Activated T-helper 9 cell treated with anti-CD3 and anti-CD28 coated beads, Interleukin-2, amount 50 U/mL, for 16 hours (primary cell): ENCODE results near the gene PTPRE.

Source experiments
- DNase-seq: peaks from one replicate; pipeline ENCODE4 v3.0.0-alpha.2; 2020; ENCODE audit warnings: low read depth

PTPRE gene

DNA sequence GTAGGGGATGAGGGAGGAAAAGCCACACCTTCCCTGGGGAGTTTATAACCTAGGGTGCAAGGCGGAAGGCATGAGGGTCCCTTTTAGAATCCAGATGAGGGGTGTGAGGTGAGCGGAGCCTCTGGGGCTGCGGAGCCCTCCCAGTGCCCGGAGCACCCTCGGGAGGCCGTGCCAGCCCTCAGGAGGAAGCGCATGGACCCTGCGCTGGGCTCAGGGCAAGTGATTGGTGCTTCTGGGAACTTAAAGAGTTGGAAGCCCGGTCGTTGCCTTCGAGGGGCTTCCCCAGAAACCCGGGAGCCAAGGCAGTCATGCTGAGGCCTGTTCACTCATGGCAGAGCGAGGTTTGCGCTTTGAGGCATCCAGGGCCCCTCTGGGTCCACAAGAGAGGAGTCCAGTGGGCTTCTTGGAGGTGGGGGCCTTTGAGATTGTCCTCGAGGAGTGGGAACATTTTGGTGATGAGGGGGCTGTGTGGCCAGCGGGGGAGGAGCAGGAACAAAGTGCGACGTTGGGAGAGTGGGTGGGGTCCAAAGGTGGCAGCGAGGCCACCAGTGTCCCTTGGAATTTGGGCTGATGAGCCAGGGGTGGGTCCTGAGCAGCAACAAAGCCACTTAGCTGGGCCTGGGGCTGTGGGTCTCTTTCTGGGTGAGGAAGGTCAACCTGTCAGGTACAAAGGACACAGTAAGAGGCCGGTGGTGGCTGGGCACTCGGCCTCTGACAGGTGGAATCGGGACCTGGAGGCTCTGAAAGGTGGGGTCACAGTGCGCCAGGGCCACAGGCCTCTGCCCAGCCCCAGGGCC is 139.5 kb downstream of the PTPRE start:
- DNase-seq: no peak

DNA sequence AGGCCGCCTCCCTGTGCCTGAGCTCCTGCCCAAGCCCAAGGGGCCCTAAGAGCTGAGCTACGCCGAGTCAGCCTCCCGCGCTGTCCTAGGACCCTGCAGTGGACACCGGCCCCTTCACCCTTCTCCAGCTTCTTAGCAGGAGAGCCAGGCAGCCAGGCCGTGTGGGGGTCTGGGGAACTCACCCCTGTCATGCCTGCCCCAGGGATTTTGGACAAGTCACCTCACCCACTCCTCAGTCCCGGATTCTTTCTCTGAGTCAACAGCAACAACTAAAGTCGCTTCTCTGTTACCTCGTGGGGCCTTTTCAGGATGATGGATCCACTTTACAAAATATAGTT is 140.0 kb downstream of the PTPRE start:
- no peak for DNase-seq

DNA sequence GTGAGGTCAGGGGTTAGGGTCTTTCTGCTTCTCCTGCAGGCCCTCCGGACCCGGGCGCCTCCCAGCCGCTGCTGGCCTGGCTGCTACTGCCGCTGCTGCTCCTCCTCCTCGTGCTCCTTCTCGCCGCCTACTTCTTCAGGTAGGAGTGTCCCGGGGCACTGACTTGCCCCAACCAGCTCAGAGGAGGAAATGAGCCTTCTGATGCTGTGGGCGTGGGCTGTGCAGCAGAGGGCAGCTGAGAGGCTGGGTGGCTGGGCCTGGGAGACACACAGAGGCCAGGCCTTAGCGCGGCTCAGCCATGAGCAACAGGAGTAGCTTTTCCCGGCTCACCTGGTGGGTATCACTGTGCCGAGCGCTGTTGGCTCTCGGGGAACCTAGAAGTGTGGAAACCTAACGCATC is 140.4 kb downstream of the PTPRE start:
- DNase-seq: peak; percentile 75

DNA sequence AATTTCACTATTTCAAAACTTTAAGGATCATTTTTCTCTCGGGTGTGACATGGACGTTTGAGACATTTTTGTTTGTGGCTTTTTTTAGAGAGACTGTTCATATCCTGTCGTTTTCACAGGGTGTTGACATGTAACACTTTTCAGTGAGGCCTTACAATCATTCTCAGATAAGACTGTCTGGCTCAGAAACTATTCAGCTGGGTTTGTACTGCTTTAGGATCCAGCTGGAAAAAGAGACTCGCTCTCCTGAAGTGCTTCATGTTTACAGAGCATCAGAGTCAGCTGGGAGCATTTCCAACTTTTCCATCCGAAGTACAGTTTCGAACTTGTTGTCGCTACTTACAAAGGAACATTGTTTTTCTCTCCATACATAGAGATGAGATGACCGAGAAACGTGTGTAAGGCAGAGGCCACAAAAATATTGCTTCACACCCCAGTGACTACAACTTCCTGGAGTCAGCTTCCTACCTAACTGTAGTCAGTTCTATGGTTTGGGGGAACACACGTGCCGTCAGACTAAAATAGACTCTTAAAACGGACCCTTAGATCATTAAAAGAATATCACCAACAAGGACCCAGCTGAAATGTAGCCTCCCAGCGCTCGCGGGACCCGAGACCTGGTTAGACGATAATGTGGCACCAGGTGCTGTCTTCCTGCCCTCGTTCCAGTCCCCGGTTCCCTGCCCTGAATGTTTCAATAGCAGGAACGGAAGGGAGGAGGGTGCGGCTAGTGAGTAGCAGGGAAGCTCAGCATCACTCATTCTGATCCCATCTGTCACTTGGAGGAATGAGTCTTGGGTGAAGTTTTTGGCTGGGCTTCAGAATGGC is 141.3 kb downstream of the PTPRE start:
- no peak for DNase-seq

DNA sequence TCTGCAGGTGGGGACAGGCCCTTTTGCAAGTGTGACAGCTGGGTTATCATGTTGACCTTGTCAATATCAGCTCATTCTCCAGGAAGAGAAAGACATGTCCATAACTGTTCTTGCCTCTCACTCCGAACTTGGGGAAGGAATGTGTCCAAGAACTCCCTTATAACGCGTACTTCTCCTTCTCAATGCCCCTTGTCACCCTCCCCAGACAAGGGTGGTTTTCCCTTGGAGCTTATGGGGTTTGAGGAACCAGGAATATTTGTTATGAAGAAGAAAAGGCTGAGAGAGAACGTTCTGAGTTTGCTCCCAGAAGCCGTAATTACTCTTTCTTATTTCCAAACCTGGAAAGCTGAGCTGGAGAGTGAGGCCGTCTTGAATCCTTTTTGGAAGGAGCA is 141.9 kb downstream of the PTPRE start:
- DNase-seq: no peak

DNA sequence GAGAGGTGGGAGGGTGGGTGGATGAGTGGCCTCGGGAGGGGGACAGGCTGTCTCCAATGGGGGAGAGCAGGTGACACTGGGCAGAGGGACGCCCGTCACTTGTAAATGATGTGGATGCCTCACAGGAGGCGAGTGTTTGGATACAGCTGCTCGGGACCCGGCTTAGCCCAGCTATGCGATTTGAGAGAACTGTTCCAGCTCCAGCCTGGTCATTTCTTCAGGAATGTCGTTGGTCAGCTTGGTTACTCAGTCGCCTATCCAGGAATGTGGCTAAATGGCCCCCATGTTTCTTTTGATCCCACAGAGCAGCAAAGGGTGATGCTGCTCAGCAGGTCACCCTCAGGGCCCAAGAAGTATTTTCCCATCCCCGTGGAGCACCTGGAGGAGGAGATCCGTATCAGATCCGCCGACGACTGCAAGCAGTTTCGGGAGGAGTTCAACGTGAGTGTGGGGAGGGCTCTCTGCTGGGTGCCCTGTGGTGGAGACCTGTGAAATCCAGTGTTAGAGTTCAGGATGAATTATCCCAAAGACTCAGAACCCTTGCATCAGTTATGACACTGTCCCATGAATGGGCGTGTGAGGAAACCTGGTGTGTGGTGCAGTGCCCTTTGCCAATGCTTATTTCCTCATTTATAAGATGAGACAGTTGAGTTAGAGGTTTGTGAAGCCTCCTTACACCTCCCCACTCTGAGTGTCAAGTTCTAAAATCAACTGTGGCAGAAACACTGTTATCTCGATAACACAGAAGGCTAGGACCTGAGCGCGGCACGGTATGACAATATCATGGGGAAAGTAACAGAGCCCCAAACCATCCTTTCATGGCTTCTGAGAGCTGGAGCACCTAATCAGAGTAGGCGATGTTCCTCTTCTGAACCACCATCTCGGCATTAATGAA is 142.6 kb downstream of the PTPRE start:
- no peak for DNase-seq

DNA sequence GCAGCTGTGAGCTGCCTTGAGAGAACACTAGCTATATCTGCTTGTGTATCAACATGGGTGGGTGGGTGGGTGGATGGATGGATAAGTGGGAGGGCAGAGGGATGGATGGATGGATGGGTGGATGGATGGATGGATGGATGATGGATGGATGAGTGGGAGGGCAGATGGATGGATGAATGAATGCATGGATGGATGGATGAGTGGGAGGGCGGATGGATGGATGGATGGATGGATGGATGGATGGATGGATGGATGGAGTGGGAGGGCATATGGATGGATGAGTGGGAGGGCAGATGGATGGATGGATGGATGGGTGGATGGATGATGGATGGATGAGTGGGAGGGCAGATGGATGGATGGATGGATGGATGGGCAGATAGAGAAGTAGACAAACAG is 143.2 kb downstream of the PTPRE start:
- DNase-seq: no peak

DNA sequence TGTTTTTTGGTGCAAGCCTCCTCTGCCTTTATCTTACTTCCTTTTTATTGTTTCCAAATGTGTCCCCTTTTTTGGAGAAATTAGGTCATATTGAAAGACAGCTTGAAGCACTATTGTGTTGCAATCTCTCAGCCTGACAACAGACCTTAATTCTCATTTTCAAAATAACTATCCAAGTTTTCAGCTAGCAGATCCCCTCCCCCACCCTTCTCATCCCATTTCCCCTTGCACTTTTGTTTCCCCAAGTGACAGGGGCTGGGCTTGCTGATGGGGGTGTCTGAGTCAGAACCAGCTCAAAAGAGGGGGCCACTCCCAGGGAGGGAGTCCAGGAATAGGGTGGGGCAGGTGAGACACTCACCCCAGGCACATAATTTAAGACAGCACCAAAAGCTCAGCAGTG is 144.0 kb downstream of the PTPRE start:
- DNase-seq: no peak

DNA sequence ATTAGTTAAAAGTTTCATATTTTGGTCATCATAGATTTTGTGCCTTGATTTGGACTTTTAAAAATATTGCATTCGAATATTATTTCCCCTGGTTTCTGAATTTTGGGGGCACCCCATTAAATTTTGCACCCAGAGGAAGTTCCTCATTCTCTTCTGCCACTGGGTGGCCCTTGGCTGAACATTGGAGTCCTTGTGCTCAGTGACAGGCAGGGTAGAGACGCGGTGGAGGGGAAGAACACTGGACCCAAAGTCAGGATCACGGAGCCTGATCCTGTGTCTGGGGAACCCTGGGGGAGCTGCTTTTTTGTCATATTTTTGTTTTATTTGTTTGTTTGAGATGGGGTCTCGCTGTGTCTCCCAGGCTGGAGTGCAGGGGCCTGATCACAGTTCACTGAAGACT is 144.6 kb downstream of the PTPRE start:
- no peak for DNase-seq

DNA sequence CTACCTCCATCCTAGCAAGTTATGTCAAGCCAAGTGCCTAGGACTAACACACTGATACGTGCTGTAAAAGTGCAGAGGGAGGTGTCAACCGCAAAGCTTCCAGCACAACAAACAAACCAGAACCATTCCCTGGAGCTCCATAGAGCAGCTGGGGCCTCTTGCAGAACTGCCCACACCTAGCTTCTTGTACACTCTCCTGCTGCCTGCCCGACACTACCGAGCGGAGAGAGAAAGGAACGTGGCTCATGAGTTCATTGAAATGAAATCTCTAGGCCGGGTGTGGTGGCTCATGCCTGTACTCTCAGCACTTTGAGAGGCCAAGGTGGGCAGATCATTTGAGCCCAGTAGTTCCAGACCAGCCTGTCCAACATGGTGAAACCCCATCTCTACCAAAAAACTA is 145.8 kb downstream of the PTPRE start:
- DNase-seq: no peak

DNA sequence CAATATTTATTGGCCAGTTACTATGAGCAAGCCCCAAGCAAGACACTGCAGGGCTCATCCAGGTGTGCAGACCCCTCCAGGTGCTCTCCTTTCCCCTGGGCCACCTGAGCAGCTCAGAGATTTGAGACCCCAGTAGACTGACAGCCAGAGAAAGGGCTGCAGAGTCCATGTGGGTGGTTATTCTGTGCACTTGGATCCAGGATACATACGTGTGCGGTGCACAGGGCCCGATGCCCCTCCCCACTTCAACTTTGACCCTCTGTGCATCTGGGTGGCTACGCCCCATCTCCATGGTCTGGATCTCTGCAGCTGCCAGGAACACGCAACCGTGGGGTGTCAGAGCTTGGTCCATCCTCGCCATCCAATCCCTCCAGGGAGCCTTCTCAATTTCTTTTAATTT is 146.5 kb downstream of the PTPRE start:
- DNase-seq: no peak

DNA sequence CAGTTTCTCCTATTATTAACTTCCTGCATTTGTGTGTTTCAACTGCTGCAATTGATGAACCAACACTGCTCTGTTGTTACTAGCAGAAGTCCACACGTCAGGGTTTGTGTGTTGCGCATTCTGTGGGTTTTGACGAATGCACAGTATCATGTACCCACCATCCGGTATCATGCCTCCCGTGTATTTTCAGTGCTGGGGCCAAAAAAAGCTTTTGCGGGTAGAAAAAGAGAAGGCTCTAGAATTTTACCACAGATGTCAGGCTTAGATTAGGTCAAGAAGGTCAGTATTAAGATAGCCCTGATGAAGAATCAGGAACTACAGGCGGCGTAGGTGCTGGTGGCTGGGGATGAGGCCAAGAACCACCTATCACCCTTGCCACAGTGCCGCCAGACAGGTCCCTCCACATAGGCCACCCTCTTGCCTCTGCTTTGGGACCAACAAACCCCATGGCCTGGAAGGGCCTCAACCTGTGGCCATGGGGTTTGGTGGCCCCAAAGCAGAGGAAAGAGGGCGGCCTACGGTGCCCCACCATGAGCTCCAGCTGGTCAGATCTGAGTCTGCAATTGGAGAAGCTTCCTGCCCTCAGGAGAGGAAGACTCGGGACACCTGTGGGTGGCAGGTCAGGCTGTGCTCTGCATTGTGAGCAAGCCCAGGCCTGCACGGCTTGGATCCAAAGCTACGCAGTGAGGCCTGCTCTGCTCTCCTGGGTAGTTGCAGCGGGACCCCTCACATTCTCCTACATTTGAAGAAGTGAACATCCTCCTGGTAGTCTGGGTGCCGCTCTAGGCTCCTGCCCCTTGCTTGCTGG is 147.5 kb downstream of the PTPRE start:
- DNase-seq: no peak

DNA sequence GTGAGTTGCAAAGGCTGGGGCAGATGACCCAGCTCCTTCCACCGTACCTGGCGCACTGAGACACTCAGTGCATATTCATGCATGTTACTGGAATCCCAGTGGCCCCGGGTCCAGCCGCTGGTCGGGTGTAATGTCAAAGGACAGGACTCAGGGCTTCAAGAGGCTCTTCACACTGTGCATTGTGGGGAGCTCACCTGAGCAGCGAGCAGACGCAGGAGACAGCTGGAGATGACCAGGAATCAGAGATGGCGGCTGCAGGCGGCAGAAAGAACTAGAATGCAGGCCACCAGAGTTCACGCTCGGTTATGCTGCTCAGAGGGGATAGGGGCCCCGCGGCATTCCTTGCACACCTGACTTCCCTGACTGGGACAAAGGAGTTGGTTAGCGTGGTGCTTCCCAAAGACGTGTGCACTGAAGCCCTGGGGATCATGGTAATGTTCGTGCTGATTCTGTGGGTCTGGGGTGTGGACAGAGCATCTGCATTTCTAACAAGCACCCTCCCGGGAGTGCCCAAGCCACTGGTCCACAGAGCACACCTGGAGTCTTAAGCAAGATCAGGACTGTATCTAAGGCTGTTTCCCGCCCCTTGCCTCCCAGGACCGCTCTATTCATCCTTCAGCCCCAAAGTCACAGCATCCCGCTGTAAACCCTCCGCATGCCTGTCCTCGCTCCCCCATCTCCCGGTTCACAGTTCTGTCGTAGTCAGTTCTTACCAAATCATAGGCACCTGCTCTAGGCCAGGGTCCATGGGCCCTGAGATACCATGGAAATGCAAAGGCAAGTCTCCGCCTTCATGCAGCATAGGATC is 148.4 kb downstream of the PTPRE start:
- DNase-seq: no peak

DNA sequence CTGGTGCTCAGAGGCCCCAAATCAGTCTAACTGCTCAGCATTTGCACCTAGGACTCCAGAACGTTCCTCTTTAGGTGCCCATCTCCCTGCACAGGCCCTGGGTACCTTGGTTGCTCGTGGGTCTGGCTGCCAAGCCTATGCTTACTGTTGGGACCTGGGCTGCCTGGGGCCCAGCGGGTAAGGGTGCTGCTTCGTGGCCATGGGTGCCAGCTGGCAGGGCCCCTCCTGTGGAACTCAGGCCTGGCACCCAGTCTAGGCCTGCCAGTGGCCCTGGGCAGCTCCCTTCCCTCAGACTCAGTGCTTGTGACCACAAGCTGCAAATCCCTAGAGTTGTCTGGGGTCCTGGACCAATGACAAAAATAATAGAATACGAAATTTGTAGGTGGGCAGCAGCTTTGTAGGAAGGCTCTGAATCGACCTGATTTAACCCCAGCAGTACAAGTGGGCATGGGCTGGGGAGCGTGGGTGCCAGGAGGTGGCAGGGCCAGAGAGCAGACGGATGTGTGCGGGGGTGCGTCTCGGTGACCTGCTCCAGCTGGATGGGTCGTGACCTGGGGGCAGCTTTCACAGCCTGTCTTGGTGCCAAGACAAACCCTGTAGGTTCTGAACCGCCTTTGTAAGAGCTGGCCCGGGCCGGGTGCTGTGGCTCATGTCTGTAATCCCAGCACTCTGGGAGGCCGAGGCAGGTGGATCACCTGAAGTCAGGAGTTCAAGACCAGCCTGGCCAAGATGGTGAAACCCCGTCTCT is 149.6 kb downstream of the PTPRE start:
- no peak for DNase-seq

DNA sequence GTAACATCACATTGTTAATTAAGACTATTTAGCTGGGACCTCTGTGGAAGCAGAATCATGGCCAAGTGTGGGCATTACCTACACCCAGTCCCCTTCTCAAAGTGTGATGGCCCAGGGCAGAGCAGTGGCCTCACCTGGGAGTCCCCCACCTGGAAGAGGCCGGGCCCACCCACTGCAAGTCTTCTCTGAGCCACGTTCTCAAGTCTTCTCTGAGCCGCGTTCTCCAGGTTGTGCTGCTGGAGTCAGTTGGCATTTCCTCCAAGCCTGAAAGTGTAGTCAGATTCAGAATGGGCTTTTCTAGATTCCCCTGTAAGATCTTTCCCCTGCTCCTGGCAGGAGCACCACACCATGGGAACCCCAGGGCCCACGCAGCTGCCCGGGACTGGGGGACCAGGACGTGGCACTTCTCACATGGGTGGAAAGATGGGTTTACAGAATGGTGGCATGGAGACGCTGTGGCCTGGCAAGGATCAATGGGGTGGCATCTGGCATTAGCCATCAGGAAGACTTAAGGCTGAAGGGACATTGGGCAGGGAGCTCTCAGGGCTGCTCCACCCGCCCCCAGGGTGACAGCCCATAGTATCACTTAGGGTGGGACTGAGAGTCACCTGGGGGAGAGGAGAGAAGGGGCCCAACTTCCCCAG is 151.3 kb downstream of the PTPRE start:
- no peak for DNase-seq

DNA sequence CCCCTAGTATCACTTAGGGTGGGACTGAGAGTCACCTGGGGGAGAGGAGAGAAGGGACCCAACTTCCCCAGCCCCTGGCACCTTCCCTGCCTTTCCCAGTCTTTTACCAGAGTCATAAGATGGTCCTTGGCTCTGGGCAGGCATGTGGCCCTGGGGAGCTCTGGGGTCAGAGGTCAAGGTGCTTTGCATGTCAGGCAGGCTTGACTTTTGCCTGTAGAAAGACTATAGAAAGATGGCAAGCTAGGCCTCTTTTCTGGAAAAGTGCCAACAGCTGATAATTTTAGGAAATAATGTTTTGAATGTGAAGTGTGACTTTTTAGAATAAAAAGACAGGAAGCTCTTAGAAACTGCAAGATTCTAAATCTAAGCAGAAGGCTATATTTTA is 151.8 kb downstream of the PTPRE start:
- DNase-seq: no peak

DNA sequence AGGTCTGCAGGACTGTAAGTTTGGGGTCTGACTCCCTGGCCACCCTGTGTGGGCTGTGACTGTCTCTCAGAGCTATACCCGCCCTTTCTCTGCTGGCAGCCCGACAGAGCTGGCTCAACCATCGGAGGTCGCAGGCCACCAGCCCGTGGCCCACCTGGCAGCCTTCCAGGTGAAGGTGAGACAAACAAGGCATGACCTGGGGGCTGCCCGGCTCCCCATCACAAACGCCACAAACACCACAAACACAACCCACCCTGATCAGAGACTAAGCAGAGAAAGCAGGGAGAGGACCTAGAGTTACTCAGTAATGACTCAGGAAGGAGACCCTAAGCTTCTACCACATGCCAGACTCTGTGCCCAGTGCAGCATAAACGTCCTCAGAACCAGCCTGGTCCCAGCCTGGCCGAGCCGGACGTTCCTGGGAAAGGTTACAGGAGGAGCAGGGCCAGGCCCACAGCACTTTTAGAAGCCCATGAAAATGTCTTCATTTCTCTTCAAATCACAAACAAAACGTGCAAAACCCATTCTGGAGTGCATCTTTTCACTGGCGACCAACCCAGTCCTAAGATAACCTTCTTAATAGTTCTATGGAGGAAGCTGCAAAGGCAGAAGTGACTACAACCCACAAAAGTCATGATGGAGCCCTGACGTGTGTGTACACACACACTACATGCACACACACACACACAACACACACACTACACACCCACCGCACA is 152.5 kb downstream of the PTPRE start:
- no peak for DNase-seq

DNA sequence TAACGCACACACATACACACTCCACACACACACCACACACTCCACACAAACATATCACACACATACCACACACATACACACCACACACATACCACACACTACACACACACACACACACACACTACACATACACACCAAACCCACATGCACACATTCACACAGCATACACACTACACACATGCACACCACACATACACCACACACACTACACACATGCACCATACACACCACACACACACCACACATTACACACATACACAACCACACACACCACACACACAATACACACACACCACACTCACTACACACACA is 153.0 kb downstream of the PTPRE start:
- DNase-seq: no peak
